ENCODE data around the gene PPP3CA. TPM values are rescaled to one million over a fixed set of nuclear protein-coding genes. Genes with fewer than 3 reads are reported as not detected.

The PPP3CA gene
- polyA plus RNA-seq, 6 donors from 2014 or later = 12.9 to 77.5 (median 19.5) TPM

DNA sequence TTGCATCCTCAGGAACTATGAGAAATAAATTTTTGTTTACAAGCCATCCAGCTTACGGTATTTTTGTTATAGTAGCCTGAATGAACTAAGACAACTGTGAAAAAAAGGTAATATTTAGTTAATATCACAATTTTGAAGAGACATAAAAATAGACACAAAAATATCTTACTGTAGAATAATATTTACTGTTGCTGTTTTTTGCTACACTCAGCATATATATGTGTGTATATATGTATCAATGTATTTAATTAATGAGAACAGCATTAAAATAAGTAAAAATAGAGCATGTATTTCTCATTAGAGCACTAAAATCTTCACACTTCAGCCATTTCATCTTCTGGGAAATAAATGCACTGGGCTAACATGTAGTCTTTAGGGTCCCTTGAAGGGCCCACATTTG, 24.6 kb downstream of the PPP3CA start:
- Mint-ChIP-seq H3K9me3 (no peaks in the 10 kb centered on the region), H3K27ac (peak overlapping the region in 2 of 6 donors; percentile 4 to 50), H3K4me3 (no peak overlapping the region), H3K27me3 (no peaks in the 10 kb centered on the region), H3K4me1 (peaks cover 52 to 73% (median 63%) of the 10 kb centered on the region in 3 donors), H3K36me3 (no peaks in the 10 kb centered on the region)
- ATAC-seq (ENCODE audit: low read depth in 2 of 2) (no peak), DNase-seq (no peak)

DNA sequence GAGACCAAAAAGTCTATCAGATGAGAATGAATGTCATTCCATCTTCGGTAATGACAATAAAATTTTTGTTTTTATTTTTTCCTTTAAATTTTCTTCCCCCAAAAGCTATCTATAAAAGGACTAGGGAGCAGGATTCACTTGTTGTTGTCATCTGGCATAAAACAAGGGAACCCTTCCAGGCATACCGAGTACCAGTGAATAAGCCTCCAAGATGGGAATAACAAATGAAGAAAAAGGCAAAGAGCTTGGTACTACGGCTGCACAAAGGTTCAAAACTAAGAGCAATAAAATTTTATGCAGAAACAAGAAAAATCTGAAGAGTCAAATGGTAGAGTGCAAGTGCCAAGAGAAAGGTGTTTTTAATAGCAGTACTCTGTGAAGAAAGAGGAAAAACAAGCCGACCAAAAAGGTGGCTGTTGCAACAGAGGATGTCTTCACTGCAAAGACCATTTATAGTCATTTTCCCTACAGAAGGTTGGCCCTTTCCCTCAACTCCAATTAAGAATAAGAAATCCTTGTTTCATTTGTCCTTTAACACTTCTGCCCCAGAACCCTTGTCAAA, 25.8 kb downstream of the PPP3CA start:
- Mint-ChIP-seq H3K27me3 (no peaks in the 10 kb centered on the region), H3K9me3 (no peaks in the 10 kb centered on the region), H3K4me3 (no peak overlapping the region), H3K36me3 (no peaks in the 10 kb centered on the region), H3K4me1 (peaks cover 51 to 69% (median 60%) of the 10 kb centered on the region in 3 donors), H3K27ac (peak overlapping the region in 2 of 6 donors; percentile 9 to 21)
- DNase-seq = no peak
- no peak for ATAC-seq (ENCODE audit: low read depth in 2 of 2)

DNA sequence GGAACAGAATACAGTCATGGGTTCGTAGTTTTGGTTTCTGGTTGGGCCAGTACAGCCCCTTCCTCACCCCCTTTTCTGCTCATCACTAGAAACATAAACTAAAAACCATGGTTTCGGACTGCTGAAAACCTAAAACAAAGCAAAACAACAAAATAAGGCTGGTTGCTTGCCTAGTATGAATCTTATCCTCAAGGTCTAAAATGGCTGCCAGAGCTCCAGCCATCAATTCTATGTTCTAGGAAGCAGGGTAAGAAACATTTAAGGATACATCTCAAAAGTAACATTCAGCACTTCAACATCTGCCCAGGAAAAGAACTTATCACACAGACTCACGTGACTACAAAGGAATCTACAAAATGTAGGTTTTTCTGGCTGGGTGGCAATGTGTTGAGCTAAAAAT, 31.5 kb downstream of the PPP3CA start:
- peaks cover 0 to 15% (median 6%) of the 10 kb centered on the region in 7 donors for H3K9me3 Mint-ChIP-seq

DNA sequence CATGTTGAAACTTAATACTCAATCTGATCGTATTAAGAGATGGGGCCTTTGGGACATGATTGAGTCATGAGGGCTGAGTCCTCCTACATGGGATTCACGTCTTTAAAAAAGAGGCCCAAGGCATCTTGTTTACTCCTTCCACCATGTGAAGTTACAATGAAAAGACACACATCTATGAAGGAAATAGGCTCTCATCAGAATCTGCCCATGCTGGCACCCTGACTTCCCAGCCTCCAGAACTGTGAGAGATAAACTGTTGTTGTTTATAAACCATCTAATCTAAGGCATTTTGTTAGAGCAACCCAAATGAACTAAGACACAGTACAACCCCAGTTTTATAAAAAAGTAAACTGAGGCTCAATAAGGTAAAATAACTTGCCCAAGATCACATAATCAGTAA, 32.3 kb downstream of the PPP3CA start:
- Mint-ChIP-seq H3K4me3 (no peak overlapping the region), H3K4me1 (peaks cover 27 to 47% (median 33%) of the 10 kb centered on the region in 3 donors), H3K36me3 (peaks cover 12 to 15% of the 10 kb centered on the region in 2 donors), H3K27me3 (no peaks in the 10 kb centered on the region), H3K27ac (peak overlapping the region in 3 of 6 donors; percentile 24 to 44 (median 38)), H3K9me3 (peaks cover 0 to 15% (median 6%) of the 10 kb centered on the region in 7 donors)
- ATAC-seq (ENCODE audit: low read depth in 2 of 2) (no peak), DNase-seq (no peak)

More for the DNA sequence above, 31.5 kb downstream of the PPP3CA start:
- ATAC-seq (ENCODE audit: low read depth in 2 of 2) (no peak), DNase-seq (no peak)
- H3K36me3 Mint-ChIP-seq = peaks cover 12 to 15% of the 10 kb centered on the region in 2 donors
- H3K27ac Mint-ChIP-seq = peak overlapping the region in 1 of 6 donors; percentile 43
- no peaks in the 10 kb centered on the region for H3K27me3 Mint-ChIP-seq
- peaks cover 31 to 46% (median 32%) of the 10 kb centered on the region in 3 donors for H3K4me1 Mint-ChIP-seq
- H3K4me3 Mint-ChIP-seq = no peak overlapping the region

DNA sequence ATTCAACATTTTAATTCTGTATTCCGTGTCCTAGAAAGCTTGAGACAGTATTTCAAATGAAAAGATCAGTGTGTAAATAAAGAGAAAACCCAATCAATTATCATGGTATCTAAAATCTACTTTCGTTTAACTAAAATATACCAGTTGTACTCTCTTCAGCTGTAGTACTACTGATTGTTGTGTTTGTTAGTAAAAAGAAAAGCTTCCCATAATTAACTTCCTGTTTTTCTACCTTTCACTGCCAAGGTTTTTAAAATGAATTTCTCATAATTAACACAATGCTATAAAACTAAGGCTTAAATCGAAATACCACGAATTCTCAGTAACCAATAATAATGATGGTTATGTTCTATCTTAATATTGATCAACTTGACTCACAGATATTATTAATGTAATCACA, 37.4 kb downstream of the PPP3CA start:
- DNase-seq (no peak), ATAC-seq (ENCODE audit: low read depth in 2 of 2) (no peak)
- Mint-ChIP-seq H3K27me3 (no peaks in the 10 kb centered on the region), H3K4me1 (peaks cover 26 to 70% (median 45%) of the 10 kb centered on the region in 3 donors), H3K36me3 (peaks cover 0 to under 1% of the 10 kb centered on the region in 2 donors), H3K4me3 (no peak overlapping the region), H3K27ac (no peak overlapping the region), H3K9me3 (peaks cover 0 to under 1% (median 0%) of the 10 kb centered on the region in 7 donors)

DNA sequence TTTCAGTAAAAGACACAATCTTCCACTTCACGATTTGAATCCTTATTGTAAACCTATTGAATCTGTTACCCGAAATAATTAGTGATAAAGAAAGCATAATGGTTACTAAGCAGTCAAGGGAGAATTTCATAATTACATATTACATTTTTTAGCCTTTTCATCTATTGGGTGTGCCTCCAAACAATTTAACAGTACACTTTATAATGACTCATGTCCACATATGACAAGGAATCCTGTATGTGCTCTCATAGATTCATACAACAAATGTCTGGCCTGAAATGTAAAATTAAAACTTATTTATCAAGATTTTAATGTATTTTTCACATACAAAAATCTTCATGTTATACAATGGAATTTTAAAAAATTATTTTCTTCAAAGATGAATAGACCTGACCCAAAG, 39.4 kb downstream of the PPP3CA start:
- H3K4me1 Mint-ChIP-seq = peaks cover 24 to 65% (median 39%) of the 10 kb centered on the region in 3 donors
- DNase-seq (no peak), ATAC-seq (ENCODE audit: low read depth in 2 of 2) (no peak)
- H3K4me3 Mint-ChIP-seq = peak overlapping the region in 2 of 8 donors; percentile 20 to 28
- no peaks in the 10 kb centered on the region for H3K9me3 Mint-ChIP-seq
- no peak overlapping the region for H3K27ac Mint-ChIP-seq
- H3K36me3 Mint-ChIP-seq = no peaks in the 10 kb centered on the region
- H3K27me3 Mint-ChIP-seq = no peaks in the 10 kb centered on the region

DNA sequence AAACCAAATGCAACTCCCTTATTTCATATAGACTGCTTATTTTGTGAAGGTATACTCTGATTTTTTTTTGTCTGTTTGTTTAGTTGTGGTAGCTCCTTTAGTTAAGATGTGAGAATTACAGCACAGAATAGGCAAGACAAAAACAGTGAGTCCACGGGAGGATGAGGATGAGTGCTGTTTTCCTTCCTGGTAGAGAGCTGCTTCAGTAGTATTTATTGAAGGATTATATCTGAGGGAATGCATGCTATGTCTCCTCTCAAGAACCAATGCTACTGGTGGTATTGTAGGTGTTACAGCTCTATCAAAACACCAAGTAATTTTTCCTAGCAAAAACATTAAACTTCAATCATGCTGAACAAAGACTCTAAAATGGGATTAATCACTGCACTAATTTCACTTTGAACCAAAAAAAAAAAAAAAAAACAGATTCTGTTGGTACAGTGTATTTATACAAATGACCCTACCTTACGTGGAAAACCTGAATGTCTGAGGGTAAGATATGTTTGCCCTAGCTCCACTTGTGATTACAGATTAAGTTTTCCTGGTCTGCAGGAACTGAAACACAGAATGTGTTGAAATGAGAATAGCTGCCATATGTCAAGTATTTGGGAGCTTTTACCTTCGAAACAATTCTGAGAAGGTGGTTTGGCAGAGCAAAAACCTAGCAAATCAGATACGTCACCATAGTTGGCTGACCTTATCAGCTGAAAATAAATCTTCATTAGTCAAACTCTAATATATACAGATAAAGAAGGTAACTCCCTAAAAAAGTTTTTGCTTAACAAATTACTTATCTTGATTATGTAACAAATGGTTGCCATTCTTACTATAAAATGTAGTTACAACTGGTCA, 40.3 kb downstream of the PPP3CA start:
- no peaks in the 10 kb centered on the region for H3K27me3 Mint-ChIP-seq
- no peaks in the 10 kb centered on the region for H3K36me3 Mint-ChIP-seq
- no peaks in the 10 kb centered on the region for H3K9me3 Mint-ChIP-seq
- DNase-seq (no peak), ATAC-seq (ENCODE audit: low read depth in 2 of 2) (no peak)
- peak overlapping the region in 6 of 8 donors; percentile 30 to 66 (median 52) for H3K4me3 Mint-ChIP-seq
- peaks cover 22 to 65% (median 36%) of the 10 kb centered on the region in 3 donors for H3K4me1 Mint-ChIP-seq
- peak overlapping the region in 1 of 6 donors; percentile 15 for H3K27ac Mint-ChIP-seq

DNA sequence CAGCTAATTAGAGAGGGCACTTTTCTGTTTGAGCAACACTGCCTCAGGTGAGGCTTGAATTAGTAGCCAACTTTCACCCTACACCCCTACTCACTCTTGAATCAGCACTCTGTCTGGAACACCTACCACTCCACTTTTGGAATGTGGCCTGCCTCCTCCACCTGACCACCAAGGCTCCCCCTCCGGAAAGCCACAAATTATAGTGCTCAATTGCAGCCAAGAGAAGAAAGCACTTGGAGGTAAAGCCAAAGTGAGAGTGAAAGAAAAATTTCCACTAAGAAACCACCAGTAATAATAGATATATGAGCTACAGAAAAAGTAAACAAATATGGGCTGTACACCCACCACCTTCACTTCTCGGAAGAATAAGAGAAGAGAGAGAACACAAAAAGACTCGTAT, 41.1 kb downstream of the PPP3CA start:
- no peak for DNase-seq

DNA sequence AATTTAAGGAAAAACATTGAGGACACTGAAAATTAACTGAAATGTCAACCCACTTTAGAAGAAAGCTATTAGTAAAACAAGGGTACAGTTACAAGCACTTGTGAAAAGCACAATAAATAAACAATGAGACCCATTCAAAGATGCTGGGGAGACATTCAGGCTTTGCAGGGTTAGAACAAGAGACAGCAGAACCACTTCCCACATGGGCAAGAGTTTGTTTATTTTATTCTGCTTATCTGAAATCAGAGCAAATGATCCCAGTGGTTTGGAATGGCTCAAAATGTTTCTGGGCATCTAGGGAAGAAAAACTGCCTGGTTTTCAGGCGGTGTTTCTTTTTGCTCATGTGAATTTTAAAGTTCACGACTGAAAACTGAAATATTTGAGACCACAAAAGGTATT, 42.4 kb downstream of the PPP3CA start:
- no peak overlapping the region for H3K27ac Mint-ChIP-seq
- no peaks in the 10 kb centered on the region for H3K27me3 Mint-ChIP-seq
- H3K4me3 Mint-ChIP-seq = no peak overlapping the region
- H3K9me3 Mint-ChIP-seq = no peaks in the 10 kb centered on the region
- H3K36me3 Mint-ChIP-seq = no peaks in the 10 kb centered on the region
- no peak for DNase-seq
- H3K4me1 Mint-ChIP-seq = peaks cover 18 to 55% (median 18%) of the 10 kb centered on the region in 3 donors
- no peak for ATAC-seq (ENCODE audit: low read depth in 2 of 2)

More for the DNA sequence above, 41.1 kb downstream of the PPP3CA start:
- ATAC-seq (ENCODE audit: low read depth in 2 of 2) = no peak
- H3K36me3 Mint-ChIP-seq = no peaks in the 10 kb centered on the region
- H3K9me3 Mint-ChIP-seq = no peaks in the 10 kb centered on the region
- peak overlapping the region in 6 of 8 donors; percentile 38 to 66 (median 58) for H3K4me3 Mint-ChIP-seq
- H3K27ac Mint-ChIP-seq = peak overlapping the region in 5 of 6 donors; percentile 15 to 93 (median 80)
- no peaks in the 10 kb centered on the region for H3K27me3 Mint-ChIP-seq
- peaks cover 17 to 58% (median 29%) of the 10 kb centered on the region in 3 donors for H3K4me1 Mint-ChIP-seq

DNA sequence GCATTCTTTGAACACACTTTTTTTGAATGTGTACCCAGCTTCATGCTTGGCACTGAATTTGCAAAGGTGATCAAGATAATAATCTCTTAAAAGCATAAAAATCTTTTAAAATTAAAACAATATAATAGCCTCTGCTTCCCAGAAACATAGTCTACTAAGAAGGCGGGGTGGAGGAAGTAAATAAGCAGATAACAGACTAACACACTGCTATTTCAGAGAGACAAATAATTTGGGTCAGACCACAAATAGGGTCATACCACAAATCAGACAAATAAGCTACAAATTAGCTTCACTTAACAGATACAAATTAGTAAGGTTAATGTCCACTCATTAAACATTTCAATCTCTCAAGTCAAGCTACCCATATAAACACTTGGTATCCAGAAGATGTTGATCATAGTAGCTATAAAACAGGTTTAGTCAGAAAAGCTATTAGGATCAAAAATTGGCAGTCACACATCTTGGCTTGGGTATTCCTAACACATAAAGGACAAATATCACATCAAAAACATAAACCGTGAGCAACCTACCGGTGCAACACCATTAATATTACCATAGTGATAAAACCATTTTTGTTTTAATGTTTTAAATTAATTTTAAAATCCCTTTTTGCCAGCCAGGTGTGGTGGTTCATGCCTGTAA, 47.3 kb downstream of the PPP3CA start:
- Mint-ChIP-seq H3K9me3 (no peaks in the 10 kb centered on the region), H3K4me3 (no peak overlapping the region), H3K27me3 (no peaks in the 10 kb centered on the region), H3K4me1 (peaks cover 18 to 42% (median 24%) of the 10 kb centered on the region in 3 donors), H3K27ac (no peak overlapping the region), H3K36me3 (no peaks in the 10 kb centered on the region)
- DNase-seq = no peak
- no peak for ATAC-seq (ENCODE audit: low read depth in 2 of 2)

DNA sequence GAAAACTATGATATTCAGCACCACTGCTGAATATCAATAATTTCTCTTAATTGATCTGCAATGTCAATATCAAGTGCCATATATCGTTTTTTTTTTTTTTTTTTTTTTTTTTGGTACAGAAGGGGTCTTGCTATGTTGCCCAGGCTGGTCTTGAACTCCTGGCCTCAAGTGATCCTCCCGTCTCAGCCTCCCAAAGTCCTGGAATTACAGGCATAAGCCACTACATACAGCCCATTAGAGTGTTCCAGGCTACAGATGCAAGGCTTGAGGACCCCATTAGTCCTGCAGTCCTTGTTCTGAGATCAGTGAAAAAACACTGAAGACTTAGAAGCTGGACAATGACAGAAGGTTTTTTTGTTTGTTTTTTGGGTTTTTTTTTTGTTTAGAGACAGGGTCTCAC, 48.3 kb downstream of the PPP3CA start:
- H3K4me3 Mint-ChIP-seq = no peak overlapping the region
- peaks cover 0 to under 1% of the 10 kb centered on the region in 2 donors for H3K36me3 Mint-ChIP-seq
- no peak for DNase-seq
- H3K27ac Mint-ChIP-seq = peak overlapping the region in 1 of 6 donors; percentile 79
- H3K9me3 Mint-ChIP-seq = no peaks in the 10 kb centered on the region
- no peaks in the 10 kb centered on the region for H3K27me3 Mint-ChIP-seq
- ATAC-seq (ENCODE audit: low read depth in 2 of 2) = no peak
- H3K4me1 Mint-ChIP-seq = peaks cover 18 to 41% (median 24%) of the 10 kb centered on the region in 3 donors

DNA sequence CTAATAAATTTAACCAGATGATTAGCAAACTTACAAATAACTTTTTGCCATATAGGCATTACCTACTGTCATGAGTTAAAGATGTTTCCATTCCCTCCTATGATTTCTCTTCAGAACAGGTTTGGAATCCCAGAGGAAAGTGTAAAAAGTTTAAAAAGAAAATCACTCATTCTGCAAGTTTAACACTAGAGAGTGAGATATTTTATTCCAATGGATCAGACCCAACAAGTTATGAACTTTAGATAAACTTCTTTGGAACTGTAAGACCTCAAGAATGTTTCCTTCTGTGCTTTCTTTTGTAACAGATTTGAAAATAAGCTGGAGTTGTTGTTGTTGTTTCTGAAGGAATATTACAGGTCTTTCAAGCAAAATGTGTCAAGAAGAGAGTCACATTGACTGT, 51.6 kb downstream of the PPP3CA start:
- DNase-seq (no peak), ATAC-seq (ENCODE audit: low read depth in 2 of 2) (no peak)
- peaks cover 44 to 64% (median 44%) of the 10 kb centered on the region in 3 donors for H3K4me1 Mint-ChIP-seq
- H3K4me3 Mint-ChIP-seq = no peak overlapping the region
- no peaks in the 10 kb centered on the region for H3K27me3 Mint-ChIP-seq
- H3K9me3 Mint-ChIP-seq = no peaks in the 10 kb centered on the region
- H3K36me3 Mint-ChIP-seq = peaks cover 6 to 8% of the 10 kb centered on the region in 2 donors
- H3K27ac Mint-ChIP-seq = no peak overlapping the region

DNA sequence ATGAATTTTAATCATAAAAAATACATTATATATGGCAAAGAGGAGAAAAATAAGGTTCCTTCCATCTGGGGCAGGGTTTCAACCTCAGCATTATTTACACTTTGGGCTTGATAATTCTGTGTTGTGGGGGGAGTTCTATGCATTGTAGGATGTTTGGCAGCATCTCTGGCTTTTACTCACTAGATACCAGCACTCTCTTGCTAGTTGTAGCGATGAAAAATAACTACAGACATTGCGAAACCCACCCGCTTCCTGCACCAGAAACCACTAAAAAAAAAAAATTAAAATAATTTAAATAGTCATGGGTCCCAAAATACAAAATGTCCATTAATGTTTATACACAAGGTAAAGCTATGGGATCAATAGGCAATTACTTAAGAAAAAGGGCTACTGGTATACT, 52.7 kb downstream of the PPP3CA start:
- H3K27ac Mint-ChIP-seq = no peak overlapping the region
- peaks cover 49 to 69% (median 55%) of the 10 kb centered on the region in 3 donors for H3K4me1 Mint-ChIP-seq
- no peak overlapping the region for H3K4me3 Mint-ChIP-seq
- DNase-seq (no peak), ATAC-seq (ENCODE audit: low read depth in 2 of 2) (no peak)
- no peaks in the 10 kb centered on the region for H3K27me3 Mint-ChIP-seq
- H3K36me3 Mint-ChIP-seq = peaks cover 6 to 8% of the 10 kb centered on the region in 2 donors
- H3K9me3 Mint-ChIP-seq = no peaks in the 10 kb centered on the region

All from naive B cell (primary cell).